ENCODE results near the gene ADRM1.

DNA sequence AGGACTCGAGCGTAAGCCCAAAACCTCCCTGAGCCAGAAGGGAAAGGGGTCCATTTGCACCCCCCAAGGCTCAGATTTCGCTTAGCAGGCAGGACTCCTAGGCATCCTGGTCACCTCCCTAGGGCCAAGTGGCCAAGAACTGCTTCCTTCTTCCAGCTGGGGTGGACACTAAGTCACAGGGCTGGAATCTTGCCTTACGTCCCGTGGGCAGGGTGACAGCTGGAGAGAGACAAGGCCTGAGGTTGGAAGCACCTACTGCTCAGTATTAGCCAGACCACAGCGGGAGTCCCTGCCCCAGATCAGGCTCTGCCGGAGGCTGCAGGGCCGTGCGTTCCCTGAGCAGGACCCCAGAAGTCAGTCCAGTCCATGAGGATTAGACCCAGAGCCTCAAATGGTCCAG, 44.6 kb downstream of the ADRM1 start:
- TF ChIP-seq, protein P1, sequence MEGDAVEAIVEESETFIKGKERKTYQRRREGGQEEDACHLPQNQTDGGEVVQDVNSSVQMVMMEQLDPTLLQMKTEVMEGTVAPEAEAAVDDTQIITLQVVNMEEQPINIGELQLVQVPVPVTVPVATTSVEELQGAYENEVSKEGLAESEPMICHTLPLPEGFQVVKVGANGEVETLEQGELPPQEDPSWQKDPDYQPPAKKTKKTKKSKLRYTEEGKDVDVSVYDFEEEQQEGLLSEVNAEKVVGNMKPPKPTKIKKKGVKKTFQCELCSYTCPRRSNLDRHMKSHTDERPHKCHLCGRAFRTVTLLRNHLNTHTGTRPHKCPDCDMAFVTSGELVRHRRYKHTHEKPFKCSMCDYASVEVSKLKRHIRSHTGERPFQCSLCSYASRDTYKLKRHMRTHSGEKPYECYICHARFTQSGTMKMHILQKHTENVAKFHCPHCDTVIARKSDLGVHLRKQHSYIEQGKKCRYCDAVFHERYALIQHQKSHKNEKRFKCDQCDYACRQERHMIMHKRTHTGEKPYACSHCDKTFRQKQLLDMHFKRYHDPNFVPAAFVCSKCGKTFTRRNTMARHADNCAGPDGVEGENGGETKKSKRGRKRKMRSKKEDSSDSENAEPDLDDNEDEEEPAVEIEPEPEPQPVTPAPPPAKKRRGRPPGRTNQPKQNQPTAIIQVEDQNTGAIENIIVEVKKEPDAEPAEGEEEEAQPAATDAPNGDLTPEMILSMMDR (IDR thresholded peaks at IDR 0.05) = no peak
- TF ChIP-seq POLR2A (IDR thresholded peaks at IDR 0.05; ENCODE audit: low read depth) = no peak

Data from esophagus muscularis mucosa (tissue), 3 donors.